Measurements from ENCODE around the gene NBPF3.

Gene NBPF3

DNA sequence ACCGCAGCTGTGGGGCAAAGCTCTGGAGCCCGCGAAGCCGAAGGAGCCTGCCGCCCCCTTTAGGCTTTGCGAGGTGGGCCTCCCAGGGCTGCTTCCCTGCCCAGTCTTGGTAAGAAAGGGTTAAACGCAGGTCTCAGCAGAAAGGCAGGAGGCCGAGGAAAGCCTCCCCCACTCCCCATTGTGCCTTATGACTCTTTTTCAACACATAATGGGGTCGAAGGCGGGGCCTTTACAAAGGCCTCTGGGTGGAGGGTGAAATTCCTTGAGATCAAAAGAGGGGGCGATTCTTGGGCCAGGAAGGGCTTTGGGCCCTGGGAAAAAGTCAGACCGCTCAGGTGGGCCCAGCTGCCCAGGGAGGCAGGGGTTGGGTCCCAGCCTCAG, 70.2 kb downstream of the NBPF3 start:
- Histone ChIP-seq H3F3A (ENCODE audit: control insufficient read depth, insufficient read depth) (no peaks in the 10 kb centered on the region), H3K27me3 (ENCODE audit: control insufficient read depth, low read length) (peaks cover 68% of the 10 kb centered on the region), H4K20me1 (ENCODE audit: control insufficient read depth, insufficient read depth, low read depth, low read length) (0 out of 2 replicates have a peak, but pooled peaks cover 7% of the 10 kb centered on the region), H3K9me2 (replicated peaks; ENCODE audit: control insufficient read depth, low read length) (no peaks in the 10 kb centered on the region), H3K36me3 (ENCODE audit: control insufficient read depth, low read length) (no peaks in the 10 kb centered on the region), H3K79me2 (ENCODE audit: control insufficient read depth, low read length) (no peaks in the 10 kb centered on the region), H3K4me3 (ENCODE audit: low read length) (no peak overlapping the region), H3K4me1 (ENCODE audit: control insufficient read depth, low read length) (peaks cover 20% of the 10 kb centered on the region), H3K27ac (ENCODE audit: low read depth, low read length) (no peak overlapping the region), H3K4me2 (ENCODE audit: low read length) (no peak overlapping the region), H3K9me3 (ENCODE audit: control insufficient read depth, insufficient read depth, low read length) (no peaks in the 10 kb centered on the region)
- TF ChIP-seq, protein P1, sequence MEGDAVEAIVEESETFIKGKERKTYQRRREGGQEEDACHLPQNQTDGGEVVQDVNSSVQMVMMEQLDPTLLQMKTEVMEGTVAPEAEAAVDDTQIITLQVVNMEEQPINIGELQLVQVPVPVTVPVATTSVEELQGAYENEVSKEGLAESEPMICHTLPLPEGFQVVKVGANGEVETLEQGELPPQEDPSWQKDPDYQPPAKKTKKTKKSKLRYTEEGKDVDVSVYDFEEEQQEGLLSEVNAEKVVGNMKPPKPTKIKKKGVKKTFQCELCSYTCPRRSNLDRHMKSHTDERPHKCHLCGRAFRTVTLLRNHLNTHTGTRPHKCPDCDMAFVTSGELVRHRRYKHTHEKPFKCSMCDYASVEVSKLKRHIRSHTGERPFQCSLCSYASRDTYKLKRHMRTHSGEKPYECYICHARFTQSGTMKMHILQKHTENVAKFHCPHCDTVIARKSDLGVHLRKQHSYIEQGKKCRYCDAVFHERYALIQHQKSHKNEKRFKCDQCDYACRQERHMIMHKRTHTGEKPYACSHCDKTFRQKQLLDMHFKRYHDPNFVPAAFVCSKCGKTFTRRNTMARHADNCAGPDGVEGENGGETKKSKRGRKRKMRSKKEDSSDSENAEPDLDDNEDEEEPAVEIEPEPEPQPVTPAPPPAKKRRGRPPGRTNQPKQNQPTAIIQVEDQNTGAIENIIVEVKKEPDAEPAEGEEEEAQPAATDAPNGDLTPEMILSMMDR (IDR thresholded peaks at IDR 0.05; ENCODE audit: low read depth, low read length, poor library complexity, severe bottlenecking): no peak
- TF ChIP-seq EZH2phosphoT487 (IDR thresholded peaks at IDR 0.05; ENCODE audit: borderline replicate concordance, low read length): no peak

DNA sequence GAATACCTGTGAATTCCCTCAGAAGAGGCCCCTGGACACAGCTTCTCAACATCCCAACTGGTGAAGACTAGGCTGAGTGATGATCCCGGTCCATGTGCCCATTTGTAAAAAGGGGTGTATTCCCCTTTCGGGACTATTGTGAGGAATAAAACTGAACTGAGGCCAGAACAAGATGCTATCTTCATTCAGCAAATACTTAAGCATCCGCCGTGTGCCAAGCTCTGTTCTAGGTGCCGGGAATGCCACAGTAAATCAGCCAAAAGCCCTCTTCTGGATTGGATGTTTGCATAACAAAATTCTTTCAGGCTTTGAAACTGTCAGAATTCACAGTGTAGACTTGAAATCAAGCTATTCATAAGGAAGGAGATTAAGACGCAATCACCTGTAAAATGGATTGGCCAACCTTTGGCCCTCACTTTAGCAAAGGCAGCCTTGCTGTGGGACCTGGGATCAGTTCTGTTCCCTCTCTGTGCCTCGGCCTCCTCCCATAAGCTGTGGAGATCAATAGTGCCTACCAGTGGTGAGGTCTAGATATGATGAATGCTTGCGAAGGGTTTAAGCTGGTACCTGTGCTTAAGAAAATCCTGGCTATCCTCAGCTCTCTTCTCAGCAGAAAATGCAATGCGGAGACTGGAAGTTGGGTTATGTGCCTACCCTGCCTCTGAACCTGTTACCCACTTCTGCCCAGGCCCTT, 71.1 kb downstream of the NBPF3 start:
- H3K27ac ChIP-seq (ENCODE audit: low read depth, low read length): no peak overlapping the region
- H3K4me2 ChIP-seq (ENCODE audit: low read length): no peak overlapping the region
- H3K27me3 ChIP-seq (ENCODE audit: control insufficient read depth, low read length): peaks cover 73% of the 10 kb centered on the region
- peaks cover 27% of the 10 kb centered on the region for H3K4me1 ChIP-seq (ENCODE audit: control insufficient read depth, low read length)
- H3K36me3 ChIP-seq (ENCODE audit: control insufficient read depth, low read length): no peaks in the 10 kb centered on the region
- H3K9me3 ChIP-seq (ENCODE audit: control insufficient read depth, insufficient read depth, low read length): no peaks in the 10 kb centered on the region
- H3K9me2 ChIP-seq (replicated peaks; ENCODE audit: control insufficient read depth, low read length): no peaks in the 10 kb centered on the region
- no peak overlapping the region for H3K4me3 ChIP-seq (ENCODE audit: low read length)
- H3F3A ChIP-seq (ENCODE audit: control insufficient read depth, insufficient read depth): no peaks in the 10 kb centered on the region
- no peaks in the 10 kb centered on the region for H3K79me2 ChIP-seq (ENCODE audit: control insufficient read depth, low read length)
- H4K20me1 ChIP-seq (ENCODE audit: control insufficient read depth, insufficient read depth, low read depth, low read length): 0 out of 2 replicates have a peak, but pooled peaks cover 7% of the 10 kb centered on the region
- TF ChIP-seq EZH2phosphoT487 (IDR thresholded peaks at IDR 0.05; ENCODE audit: borderline replicate concordance, low read length): no peak
- TF ChIP-seq, protein P1 (IDR thresholded peaks at IDR 0.05; ENCODE audit: low read depth, low read length, poor library complexity, severe bottlenecking): peak; percentile 33

DNA sequence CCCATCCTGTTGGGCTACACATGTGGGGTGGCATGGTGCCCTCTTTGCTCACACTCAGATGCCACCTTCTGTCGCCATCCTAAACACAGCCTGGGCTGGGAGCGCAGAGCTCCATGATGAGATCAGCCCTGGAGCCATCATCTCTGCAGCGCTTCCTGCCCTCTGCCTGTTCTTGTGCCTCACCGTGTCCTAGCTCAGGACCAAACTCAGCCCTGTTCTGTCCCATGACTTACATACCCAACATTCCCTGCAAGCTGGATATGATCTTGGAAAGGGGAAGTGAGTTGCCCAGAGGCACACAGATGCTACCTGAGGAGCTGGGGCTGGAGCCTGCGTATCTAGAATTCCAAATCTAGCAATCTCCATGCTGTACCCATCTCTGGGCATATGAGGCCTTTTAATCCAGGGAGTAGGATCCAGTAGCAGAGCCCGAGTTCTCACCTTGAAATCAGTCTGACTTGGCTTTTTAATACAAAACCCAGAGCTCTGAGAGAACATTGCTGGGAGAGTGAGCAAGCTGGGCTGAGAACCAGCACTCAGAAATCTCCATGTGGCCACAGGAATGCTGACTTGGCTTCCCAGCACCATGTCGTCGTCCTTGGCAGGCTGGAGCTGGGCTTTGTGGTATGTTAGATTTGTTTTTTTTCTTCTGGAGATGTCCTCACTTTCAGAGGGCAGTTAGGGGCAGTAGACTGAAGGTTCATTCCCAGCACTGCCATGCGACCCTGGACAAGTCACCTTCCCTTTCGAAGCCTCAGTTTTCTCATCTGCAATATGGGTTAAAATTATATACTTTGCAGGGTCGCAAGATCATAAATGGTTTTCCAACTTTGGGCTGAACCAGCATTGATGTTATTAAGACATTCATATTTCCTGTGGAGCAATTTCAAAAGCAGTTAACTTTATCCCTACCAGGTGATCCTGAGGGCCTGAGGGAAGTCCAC, 71.9 kb downstream of the NBPF3 start:
- Histone ChIP-seq H3K4me2 (ENCODE audit: low read length) (no peak overlapping the region), H3K9me2 (replicated peaks; ENCODE audit: control insufficient read depth, low read length) (no peaks in the 10 kb centered on the region), H3K36me3 (ENCODE audit: control insufficient read depth, low read length) (no peaks in the 10 kb centered on the region), H3K79me2 (ENCODE audit: control insufficient read depth, low read length) (no peaks in the 10 kb centered on the region), H3K27me3 (ENCODE audit: control insufficient read depth, low read length) (peaks cover 70% of the 10 kb centered on the region), H3K4me3 (ENCODE audit: low read length) (no peak overlapping the region), H3K27ac (ENCODE audit: low read depth, low read length) (no peak overlapping the region), H3F3A (ENCODE audit: control insufficient read depth, insufficient read depth) (peaks cover 3% of the 10 kb centered on the region), H3K9me3 (ENCODE audit: control insufficient read depth, insufficient read depth, low read length) (no peaks in the 10 kb centered on the region), H4K20me1 (ENCODE audit: control insufficient read depth, insufficient read depth, low read depth, low read length) (peaks cover 7% of the 10 kb centered on the region; the same call in 1 of the 2 replicates), H3K4me1 (ENCODE audit: control insufficient read depth, low read length) (peaks cover 36% of the 10 kb centered on the region)
- TF ChIP-seq, protein P1 (IDR thresholded peaks at IDR 0.05; ENCODE audit: low read depth, low read length, poor library complexity, severe bottlenecking): peak; percentile 5
- no peak for TF ChIP-seq EZH2phosphoT487 (IDR thresholded peaks at IDR 0.05; ENCODE audit: borderline replicate concordance, low read length)

All from DOHH2 (cell line).